Sigmoid colon (tissue), 3 donors: ENCODE measurements around the gene SIX4.
"Not testable (repeated sequence)": the region's sequence is repeated elsewhere in the genome, so short reads cannot be mapped to it uniquely, and the experiment has no call there.

Experiments used
- POLR2A ChIP-seq, 2 donors: fragments of 450-650 bp; IDR thresholded peaks; one replicate each; pipeline ENCODE4 v1.6.1; 2016; ENCODE audit warnings: antibody characterized with exemption in 2 of 2, mild to moderate bottlenecking in 2 of 2, moderate library complexity in 2 of 2
- TF ChIP-seq, protein P1 (sequence below), 4 experiments: fragments of 450-650 bp in 3 of 4; fragments of 200-600 bp in 1 of 4; IDR thresholded peaks; one replicate each; pipeline ENCODE4 v1.5.1; 2016 to 2019; ENCODE audit warnings: antibody characterized with exemption in 4 of 4, mild to moderate bottlenecking in 3 of 4, moderate library complexity in 2 of 4

DNA sequence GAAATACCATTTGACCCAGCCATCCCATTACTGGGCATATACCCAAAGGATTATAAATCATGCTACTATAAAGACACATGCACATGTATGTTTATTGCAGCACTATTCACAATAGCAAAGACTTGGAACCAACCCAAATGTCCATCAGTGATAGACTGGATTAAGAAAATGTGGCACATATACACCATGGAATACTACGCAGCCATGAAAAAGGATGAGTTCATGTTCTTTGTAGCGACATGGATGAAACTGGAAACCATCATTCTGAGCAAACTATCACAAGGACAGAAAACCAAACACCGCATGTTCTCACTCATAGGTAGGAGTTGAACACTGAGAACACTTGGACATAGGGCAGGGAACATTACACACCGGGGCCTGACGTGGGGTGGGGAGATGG, 7.1 kb upstream of the SIX4 start:
- TF ChIP-seq, protein P1, sequence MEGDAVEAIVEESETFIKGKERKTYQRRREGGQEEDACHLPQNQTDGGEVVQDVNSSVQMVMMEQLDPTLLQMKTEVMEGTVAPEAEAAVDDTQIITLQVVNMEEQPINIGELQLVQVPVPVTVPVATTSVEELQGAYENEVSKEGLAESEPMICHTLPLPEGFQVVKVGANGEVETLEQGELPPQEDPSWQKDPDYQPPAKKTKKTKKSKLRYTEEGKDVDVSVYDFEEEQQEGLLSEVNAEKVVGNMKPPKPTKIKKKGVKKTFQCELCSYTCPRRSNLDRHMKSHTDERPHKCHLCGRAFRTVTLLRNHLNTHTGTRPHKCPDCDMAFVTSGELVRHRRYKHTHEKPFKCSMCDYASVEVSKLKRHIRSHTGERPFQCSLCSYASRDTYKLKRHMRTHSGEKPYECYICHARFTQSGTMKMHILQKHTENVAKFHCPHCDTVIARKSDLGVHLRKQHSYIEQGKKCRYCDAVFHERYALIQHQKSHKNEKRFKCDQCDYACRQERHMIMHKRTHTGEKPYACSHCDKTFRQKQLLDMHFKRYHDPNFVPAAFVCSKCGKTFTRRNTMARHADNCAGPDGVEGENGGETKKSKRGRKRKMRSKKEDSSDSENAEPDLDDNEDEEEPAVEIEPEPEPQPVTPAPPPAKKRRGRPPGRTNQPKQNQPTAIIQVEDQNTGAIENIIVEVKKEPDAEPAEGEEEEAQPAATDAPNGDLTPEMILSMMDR (IDR thresholded peaks at IDR 0.05), result not testable (repeated sequence)
- TF ChIP-seq POLR2A (IDR thresholded peaks at IDR 0.05), result not testable (repeated sequence)
